Liver (tissue), 2 donors: ENCODE measurements around the gene PIR.

Experiments used
- GABPA ChIP-seq, 2 donors: IDR thresholded peaks in 1 of 2; conservative IDR thresholded peaks in 1 of 2; 2 replicates each; pipeline ENCODE4 v1.6.1; 2016; ENCODE audit warnings: antibody characterized with exemption in 2 of 2, mild to moderate bottlenecking in 1 of 2, moderate library complexity in 1 of 2
- TAF1 ChIP-seq: conservative IDR thresholded peaks from 2 replicates; pipeline ENCODE4 v1.6.1; 2016; ENCODE audit warnings: antibody characterized with exemption, mild to moderate bottlenecking
- TF ChIP-seq, protein P1 (sequence below): IDR thresholded peaks from 2 replicates; pipeline ENCODE4 v1.6.1; 2016; ENCODE audit warnings: antibody characterized with exemption, mild to moderate bottlenecking
- donor health status: healthy.

- TF ChIP-seq TAF1 (no peak), GABPA (IDR thresholded peaks at IDR 0.05 in 1 of 2, conservative IDR thresholded peaks at IDR 0.05 in 1 of 2) (no peak)
- TF ChIP-seq, protein P1, sequence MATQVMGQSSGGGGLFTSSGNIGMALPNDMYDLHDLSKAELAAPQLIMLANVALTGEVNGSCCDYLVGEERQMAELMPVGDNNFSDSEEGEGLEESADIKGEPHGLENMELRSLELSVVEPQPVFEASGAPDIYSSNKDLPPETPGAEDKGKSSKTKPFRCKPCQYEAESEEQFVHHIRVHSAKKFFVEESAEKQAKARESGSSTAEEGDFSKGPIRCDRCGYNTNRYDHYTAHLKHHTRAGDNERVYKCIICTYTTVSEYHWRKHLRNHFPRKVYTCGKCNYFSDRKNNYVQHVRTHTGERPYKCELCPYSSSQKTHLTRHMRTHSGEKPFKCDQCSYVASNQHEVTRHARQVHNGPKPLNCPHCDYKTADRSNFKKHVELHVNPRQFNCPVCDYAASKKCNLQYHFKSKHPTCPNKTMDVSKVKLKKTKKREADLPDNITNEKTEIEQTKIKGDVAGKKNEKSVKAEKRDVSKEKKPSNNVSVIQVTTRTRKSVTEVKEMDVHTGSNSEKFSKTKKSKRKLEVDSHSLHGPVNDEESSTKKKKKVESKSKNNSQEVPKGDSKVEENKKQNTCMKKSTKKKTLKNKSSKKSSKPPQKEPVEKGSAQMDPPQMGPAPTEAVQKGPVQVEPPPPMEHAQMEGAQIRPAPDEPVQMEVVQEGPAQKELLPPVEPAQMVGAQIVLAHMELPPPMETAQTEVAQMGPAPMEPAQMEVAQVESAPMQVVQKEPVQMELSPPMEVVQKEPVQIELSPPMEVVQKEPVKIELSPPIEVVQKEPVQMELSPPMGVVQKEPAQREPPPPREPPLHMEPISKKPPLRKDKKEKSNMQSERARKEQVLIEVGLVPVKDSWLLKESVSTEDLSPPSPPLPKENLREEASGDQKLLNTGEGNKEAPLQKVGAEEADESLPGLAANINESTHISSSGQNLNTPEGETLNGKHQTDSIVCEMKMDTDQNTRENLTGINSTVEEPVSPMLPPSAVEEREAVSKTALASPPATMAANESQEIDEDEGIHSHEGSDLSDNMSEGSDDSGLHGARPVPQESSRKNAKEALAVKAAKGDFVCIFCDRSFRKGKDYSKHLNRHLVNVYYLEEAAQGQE, result no peak
These were observed 55.4 kb downstream of the PIR start for GRCh38 chrX:15437724-15438123.
